MCF 10A (cell line): ENCODE results near the gene TP53AIP1. TPM values are rescaled to one million over a fixed set of nuclear protein-coding genes. Genes with fewer than 3 reads are reported as not detected.
"Not testable (repeated sequence)": the region's sequence is repeated elsewhere in the genome, so short reads cannot be mapped to it uniquely, and the experiment has no call there.

Source experiments
- BruUV-seq: library from RNA; stranded (reverse); fragments of 400-500 nt; replicated peaks from 2 replicates; lab custom pipeline; 2021; lab: Mats Ljungman, UMichigan
- CTCF ChIA-PET: fragments of 300-600 bp; sonication (Branson Sonifier 250); formaldehyde crosslinking; extraction: SDS; loops from one replicate; lab custom pipeline; 2021; ENCODE audit warnings: antibody characterized with exemption, inconsistent platforms; lab: Yijun Ruan, JAX
- POLR2A ChIA-PET: fragments of 300-600, 350-650 bp; sonication (Branson Sonifier 250); formaldehyde crosslinking; extraction: SDS; loops from one replicate; lab custom pipeline; 2020; ENCODE audit warnings: antibody characterized with exemption, inconsistent platforms; lab: Yijun Ruan, JAX
- DNase-seq: peaks from one replicate; pipeline ENCODE4 v3.0.0-alpha.2; 2018; ENCODE audit not compliant: unreplicated experiment
- H3K27ac Mint-ChIP-seq: one replicate; pipeline ENCODE4 v1.8.0; 2022; ENCODE audit warnings: mild to moderate bottlenecking, low read depth, mixed read lengths; ENCODE audit not compliant: unreplicated experiment
- H3K27me3 Mint-ChIP-seq: one replicate; pipeline ENCODE4 v1.8.0; 2022; ENCODE audit warnings: mixed read lengths; ENCODE audit not compliant: insufficient read depth, unreplicated experiment
- H3K36me3 Mint-ChIP-seq: one replicate; pipeline ENCODE4 v1.8.0; 2022; ENCODE audit warnings: mild to moderate bottlenecking, moderate library complexity, mixed read lengths; ENCODE audit not compliant: insufficient read depth, unreplicated experiment
- H3K4me1 Mint-ChIP-seq: one replicate; pipeline ENCODE4 v1.8.0; 2022; ENCODE audit warnings: mixed read lengths; ENCODE audit not compliant: insufficient read depth, unreplicated experiment
- H3K4me3 Mint-ChIP-seq: one replicate; pipeline ENCODE4 v1.8.0; 2022; ENCODE audit warnings: mild to moderate bottlenecking, moderate library complexity, mixed read lengths; ENCODE audit not compliant: unreplicated experiment
- H3K9me3 Mint-ChIP-seq: one replicate; pipeline ENCODE4 v1.8.0; 2022; ENCODE audit warnings: mixed read lengths; ENCODE audit not compliant: unreplicated experiment
- CTCF ChIP-seq: fragments of 200-600 bp; IDR thresholded peaks from one replicate; pipeline ENCODE4 v1.8.0; 2022; ENCODE audit warnings: antibody characterized with exemption, mild to moderate bottlenecking; ENCODE audit not compliant: unreplicated experiment
- intact Hi-C: fragments of 100-400 bp; cut with micrococcal nuclease; formaldehyde crosslinking; loops from 2 replicates; pipeline ENCODE4 v1.14.1; 2022
- total RNA-seq: library from RNA; stranded (reverse); gene quantifications from 2 replicates; pipeline ENCODE4 v1.2.3, GENCODE V29; 2022

Gene TP53AIP1
- total RNA-seq, 1 experiment from 2014 or later, result 4.5 TPM

DNA sequence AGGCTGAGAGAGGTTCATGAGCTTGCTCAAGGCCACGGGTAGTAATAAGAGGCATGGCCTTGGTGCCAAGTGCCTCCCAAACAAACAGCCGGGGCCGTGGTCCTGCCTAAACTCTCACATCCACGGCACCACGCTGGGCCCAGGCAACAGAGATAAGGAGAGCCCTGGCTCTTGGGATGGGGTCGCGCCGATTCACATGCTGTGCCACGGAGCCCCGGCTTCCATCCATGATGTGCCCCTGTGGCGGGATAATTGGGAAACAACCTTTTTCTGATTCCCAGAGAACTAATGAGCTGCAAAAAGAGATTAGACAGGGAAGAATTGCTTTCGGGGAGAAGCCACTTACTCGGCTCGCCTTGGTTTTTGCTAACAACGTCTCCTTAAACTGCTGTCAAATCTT lies 22.0 kb downstream of the TP53AIP1 start:
- no peaks in the 10 kb centered on the region for H3K27me3 Mint-ChIP-seq
- POLR2A ChIA-PET, result no interaction called here
- no peak for DNase-seq
- H3K27ac Mint-ChIP-seq, result no peak overlapping the region
- no peaks in the 10 kb centered on the region for H3K4me1 Mint-ChIP-seq
- H3K9me3 Mint-ChIP-seq, result peaks cover 5% of the 10 kb centered on the region
- no peak for TF ChIP-seq CTCF
- CTCF ChIA-PET, result interaction anchor here (0.6 kb wide), 1 partner anchor 14 kb away, joined by 3 read pairs; no protein-coding TSS in a partner anchor
- H3K36me3 Mint-ChIP-seq, result no peaks in the 10 kb centered on the region
- BruUV-seq, result no TSS peak
- intact Hi-C loops, result no loop called here
- no peak overlapping the region for H3K4me3 Mint-ChIP-seq

- intact Hi-C loops, DNase-seq, H3K36me3 Mint-ChIP-seq, H3K4me3 Mint-ChIP-seq, H3K27ac Mint-ChIP-seq, BruUV-seq, H3K27me3 Mint-ChIP-seq, H3K4me1 Mint-ChIP-seq, H3K9me3 Mint-ChIP-seq: not testable (repeated sequence)
- ChIA-PET POLR2A (interaction anchor here (0.6 kb wide), 1 partner anchor 20 kb away, joined by 3 read pairs; no protein-coding TSS in a partner anchor), CTCF (interaction anchor here (0.6 to 1.2 kb wide), 3 partner anchors 34 to 37 kb away, joined by 3 to 4 read pairs (median 4); no protein-coding TSS in a partner anchor)
Measured at GRCh38 chr11:128919635-128920034, 23.0 kb downstream of the TP53AIP1 start.

DNA sequence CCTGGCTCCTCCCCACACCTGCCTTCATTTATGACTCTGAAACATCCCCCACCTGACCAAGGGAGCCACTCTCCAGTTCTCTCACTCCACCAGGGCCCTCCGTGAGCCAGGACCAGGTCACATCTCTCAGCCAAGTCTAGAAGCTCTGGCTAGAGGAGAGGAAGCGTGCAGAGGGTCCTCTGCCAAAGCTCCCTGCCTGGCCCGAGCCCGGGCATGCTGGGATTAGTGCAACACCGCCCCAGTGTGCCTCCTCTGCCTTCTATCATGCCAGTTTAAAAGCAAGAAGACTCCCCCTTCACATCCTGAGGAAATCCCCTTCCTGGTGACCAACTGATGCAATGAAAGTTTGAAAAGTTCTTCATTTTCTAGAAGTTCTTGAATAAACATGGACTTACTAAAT lies 23.5 kb downstream of the TP53AIP1 start:
- no peak for DNase-seq
- CTCF ChIA-PET, result interaction anchor here (0.6 to 1.2 kb wide), 2 partner anchors 35 to 37 kb away, joined by 4 read pairs; no protein-coding TSS in a partner anchor
- intact Hi-C loops, result no loop called here
- BruUV-seq, result no TSS peak
- Mint-ChIP-seq H3K36me3 (no peaks in the 10 kb centered on the region), H3K27ac (no peak overlapping the region), H3K27me3 (no peaks in the 10 kb centered on the region), H3K9me3 (peaks cover 10% of the 10 kb centered on the region), H3K4me1 (no peaks in the 10 kb centered on the region), H3K4me3 (no peak overlapping the region)
- no peak for TF ChIP-seq CTCF
- POLR2A ChIA-PET, result no interaction called here

- Mint-ChIP-seq H3K36me3 (no peaks in the 10 kb centered on the region), H3K9me3 (peaks cover 10% of the 10 kb centered on the region), H3K4me3 (no peak overlapping the region), H3K4me1 (no peaks in the 10 kb centered on the region), H3K27me3 (no peaks in the 10 kb centered on the region), H3K27ac (no peak overlapping the region)
- BruUV-seq, result no TSS peak
- ChIA-PET POLR2A (interaction anchor here (1.3 kb wide), 1 partner anchor 10 kb away, joined by 4 read pairs; no protein-coding TSS in a partner anchor), CTCF (interaction anchor here (1.2 kb wide), 1 partner anchor 11 kb away, joined by 3 read pairs; no protein-coding TSS in a partner anchor)
- intact Hi-C loops, result no loop called here
- DNase-seq, result no peak
- no peak for TF ChIP-seq CTCF
Measured at GRCh38 chr11:128917144-128917724, 25.4 kb downstream of the TP53AIP1 start.
